HepG2 (cell line): ENCODE results near the gene TMEM8B. TPM values are rescaled to one million over a fixed set of nuclear protein-coding genes. Genes with fewer than 3 reads are reported as not detected.

ENCODE experiments used
- ATF7 ChIP-seq, 2 experiments: fragments of 450-650 bp in 1 of 2; sonication (generic) in 1 of 2; formaldehyde crosslinking in 1 of 2; IDR thresholded peaks; 2 replicates each; pipeline versions ENCODE4 v1.4.0 to v1.6.1; 2016 to 2020; ENCODE audit warnings: antibody characterized with exemption in 1 of 2, mild to moderate bottlenecking in 1 of 2, missing genetic modification reagents in 1 of 2
- GFI1 ChIP-seq: sonication (generic); formaldehyde crosslinking; IDR thresholded peaks from 2 replicates; pipeline ENCODE4 v1.5.0; 2020; ENCODE audit warnings: missing genetic modification reagents, mild to moderate bottlenecking, borderline replicate concordance
- KAT8 ChIP-seq: IDR thresholded peaks from 2 replicates; pipeline ENCODE4 v1.6.1; 2016; ENCODE audit warnings: missing genetic modification reagents, missing compliant biosample characterization
- KDM5B ChIP-seq: sonication (generic); formaldehyde crosslinking; IDR thresholded peaks from 2 replicates; pipeline ENCODE4 v1.4.0; 2020; ENCODE audit warnings: missing genetic modification reagents, mild to moderate bottlenecking, borderline replicate concordance
- MATR3 ChIP-seq: sonication (generic); formaldehyde crosslinking; IDR thresholded peaks from 2 replicates; pipeline ENCODE4 v1.4.0; 2020; ENCODE audit warnings: missing genetic modification reagents
- MED8 ChIP-seq: sonication (generic); formaldehyde crosslinking; IDR thresholded peaks from 2 replicates; pipeline ENCODE4 v1.8.1; 2023; ENCODE audit warnings: mild to moderate bottlenecking, missing genetic modification reagents; ENCODE audit not compliant: insufficient replicate concordance
- MTA1 ChIP-seq: sonication (generic); formaldehyde crosslinking; IDR thresholded peaks from 2 replicates; pipeline ENCODE4 v1.4.0; 2020; ENCODE audit warnings: missing genetic modification reagents, mild to moderate bottlenecking, borderline replicate concordance
- TP53 ChIP-seq: sonication (generic); formaldehyde crosslinking; conservative IDR thresholded peaks from 2 replicates; pipeline ENCODE4 v1.4.0; 2020; ENCODE audit warnings: missing genetic modification reagents
- TSC22D2 ChIP-seq: sonication (generic); formaldehyde crosslinking; IDR thresholded peaks from 2 replicates; pipeline ENCODE4 v1.5.1; 2020; ENCODE audit warnings: missing genetic modification reagents, mild to moderate bottlenecking, borderline replicate concordance
- ZNF503 ChIP-seq: sonication (generic); formaldehyde crosslinking; IDR thresholded peaks from 2 replicates; pipeline ENCODE4 v1.4.0; 2020; ENCODE audit warnings: missing genetic modification reagents
- ZNF709 ChIP-seq: sonication (generic); formaldehyde crosslinking; IDR thresholded peaks from 2 replicates; pipeline ENCODE4 v1.5.0; 2020; ENCODE audit warnings: mild to moderate bottlenecking, missing genetic modification reagents
- ZSCAN29 ChIP-seq: sonication (generic); formaldehyde crosslinking; conservative IDR thresholded peaks from 2 replicates; pipeline ENCODE4 v1.4.0; 2020; ENCODE audit warnings: mild to moderate bottlenecking, missing genetic modification reagents
- ZSCAN9 ChIP-seq: IDR thresholded peaks from 2 replicates; pipeline ENCODE4 v1.6.1; 2016; ENCODE audit warnings: borderline replicate concordance
- polyA plus RNA-seq, 8 experiments: library from polyadenylated mRNA; depleted of rRNA in 3 of 8; stranded (reverse) in 7 of 8; unstranded in 1 of 8; fragments of >200 nt; fragmentation: Illumina TruSeq in 4 of 8; extraction: Trizol in 4 of 8; gene quantifications; 2 replicates each; pipeline versions ENCODE4 v1.2.1 to v1.2.3, GENCODE V29; 2011 to 2016; ENCODE audit warnings: low read depth in 4 of 8, missing spikeins in 1 of 8, mixed read lengths in 1 of 8; ENCODE audit not compliant: insufficient read depth in 1 of 8
- total RNA-seq, 5 experiments: library from RNA; depleted of rRNA; stranded (reverse); fragments of >200 nt; fragmentation: Illumina TruSeq; extraction: Trizol; gene quantifications; 2 replicates each; pipeline ENCODE4 v1.2.3, GENCODE V29; 2016; ENCODE audit warnings: low read depth in 1 of 5
- TF ChIP-seq, protein P1 (sequence below): sonication (generic); formaldehyde crosslinking; IDR thresholded peaks from 2 replicates; pipeline ENCODE4 v1.4.0; 2020; ENCODE audit warnings: missing genetic modification reagents
- TF ChIP-seq, protein P2 (sequence below): sonication (generic); formaldehyde crosslinking; IDR thresholded peaks from 2 replicates; pipeline ENCODE4 v1.4.0; 2020; ENCODE audit warnings: low read depth, mild to moderate bottlenecking, missing genetic modification reagents

Gene TMEM8B
- total and polyA plus RNA-seq, 2 of the 13 experiments (the other 11 are each of a cell fraction or from before 2014, with no cell fraction given): 2.1 to 2.7 TPM

DNA sequence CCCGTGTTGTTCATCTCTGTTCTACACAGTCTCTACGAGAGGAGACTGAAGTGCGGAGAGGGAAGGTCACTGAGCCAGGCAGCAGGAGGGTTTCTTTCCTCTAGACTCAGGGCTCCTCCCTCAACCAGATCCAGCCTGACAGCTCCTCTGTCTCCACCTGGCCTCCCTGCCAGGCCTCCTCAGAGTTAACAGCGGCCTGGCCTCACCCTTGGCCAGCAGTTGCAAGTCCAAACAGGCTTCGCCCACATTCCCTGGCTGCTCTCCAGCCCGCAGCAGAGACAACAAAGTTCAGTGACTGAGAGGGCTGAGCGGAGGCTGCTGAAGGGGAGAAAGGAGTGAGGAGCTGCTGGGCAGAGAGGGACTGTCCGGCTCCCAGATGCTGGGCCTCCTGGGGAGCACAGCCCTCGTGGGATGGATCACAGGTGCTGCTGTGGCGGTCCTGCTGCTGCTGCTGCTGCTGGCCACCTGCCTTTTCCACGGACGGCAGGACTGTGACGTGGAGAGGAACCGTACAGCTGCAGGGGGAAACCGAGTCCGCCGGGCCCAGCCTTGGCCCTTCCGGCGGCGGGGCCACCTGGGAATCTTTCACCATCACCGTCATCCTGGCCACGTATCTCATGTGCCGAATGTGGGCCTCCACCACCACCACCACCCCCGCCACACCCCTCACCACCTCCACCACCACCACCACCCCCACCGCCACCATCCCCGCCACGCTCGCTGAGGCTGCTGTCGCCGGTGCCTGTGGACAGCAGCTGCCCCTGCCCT, 77.1 kb downstream of the TMEM8B start, which contains the start of gene HRCT1 (continued):
- TF ChIP-seq, protein P1, sequence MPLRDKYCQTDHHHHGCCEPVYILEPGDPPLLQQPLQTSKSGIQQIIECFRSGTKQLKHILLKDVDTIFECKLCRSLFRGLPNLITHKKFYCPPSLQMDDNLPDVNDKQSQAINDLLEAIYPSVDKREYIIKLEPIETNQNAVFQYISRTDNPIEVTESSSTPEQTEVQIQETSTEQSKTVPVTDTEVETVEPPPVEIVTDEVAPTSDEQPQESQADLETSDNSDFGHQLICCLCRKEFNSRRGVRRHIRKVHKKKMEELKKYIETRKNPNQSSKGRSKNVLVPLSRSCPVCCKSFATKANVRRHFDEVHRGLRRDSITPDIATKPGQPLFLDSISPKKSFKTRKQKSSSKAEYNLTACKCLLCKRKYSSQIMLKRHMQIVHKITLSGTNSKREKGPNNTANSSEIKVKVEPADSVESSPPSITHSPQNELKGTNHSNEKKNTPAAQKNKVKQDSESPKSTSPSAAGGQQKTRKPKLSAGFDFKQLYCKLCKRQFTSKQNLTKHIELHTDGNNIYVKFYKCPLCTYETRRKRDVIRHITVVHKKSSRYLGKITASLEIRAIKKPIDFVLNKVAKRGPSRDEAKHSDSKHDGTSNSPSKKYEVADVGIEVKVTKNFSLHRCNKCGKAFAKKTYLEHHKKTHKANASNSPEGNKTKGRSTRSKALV (CRISPR knock-in tag): no peak
- no peak for TF ChIP-seq ATF7 (IDR thresholded peaks at IDR 0.05)
- TF ChIP-seq ATF7 (CRISPR knock-in tag; IDR thresholded peaks at IDR 0.05): no peak
- no peak for TF ChIP-seq MATR3 (CRISPR knock-in tag)
- TF ChIP-seq, protein P2, sequence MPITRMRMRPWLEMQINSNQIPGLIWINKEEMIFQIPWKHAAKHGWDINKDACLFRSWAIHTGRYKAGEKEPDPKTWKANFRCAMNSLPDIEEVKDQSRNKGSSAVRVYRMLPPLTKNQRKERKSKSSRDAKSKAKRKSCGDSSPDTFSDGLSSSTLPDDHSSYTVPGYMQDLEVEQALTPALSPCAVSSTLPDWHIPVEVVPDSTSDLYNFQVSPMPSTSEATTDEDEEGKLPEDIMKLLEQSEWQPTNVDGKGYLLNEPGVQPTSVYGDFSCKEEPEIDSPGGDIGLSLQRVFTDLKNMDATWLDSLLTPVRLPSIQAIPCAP (CRISPR knock-in tag): no peak
- TF ChIP-seq TP53 (CRISPR knock-in tag): no peak
- no peak for TF ChIP-seq KAT8 (CRISPR knock-in tag)
- TF ChIP-seq TSC22D2 (CRISPR knock-in tag): no peak
- no peak; the same call in 1 of the 2 replicates for TF ChIP-seq KDM5B (CRISPR knock-in tag)
- no peak for TF ChIP-seq GFI1 (CRISPR knock-in tag)
- no peak for TF ChIP-seq ZNF503 (CRISPR knock-in tag)
- no peak for TF ChIP-seq ZSCAN9 (CRISPR knock-in tag)
- peak; percentile 65; the same call in 1 of the 2 replicates for TF ChIP-seq MTA1 (CRISPR knock-in tag)
- no peak for TF ChIP-seq ZNF709 (CRISPR knock-in tag)
- TF ChIP-seq ZSCAN29 (CRISPR knock-in tag): no peak
- no peak for TF ChIP-seq MED8 (CRISPR knock-in tag)
